ENCODE results near the gene NTRK2. TPM values are rescaled to one million over a fixed set of nuclear protein-coding genes. Genes with fewer than 3 reads are reported as not detected.

NTRK2 gene
- polyA plus RNA-seq, 10 donors, result 26.4 to 44.3 (median 30.1) TPM

DNA sequence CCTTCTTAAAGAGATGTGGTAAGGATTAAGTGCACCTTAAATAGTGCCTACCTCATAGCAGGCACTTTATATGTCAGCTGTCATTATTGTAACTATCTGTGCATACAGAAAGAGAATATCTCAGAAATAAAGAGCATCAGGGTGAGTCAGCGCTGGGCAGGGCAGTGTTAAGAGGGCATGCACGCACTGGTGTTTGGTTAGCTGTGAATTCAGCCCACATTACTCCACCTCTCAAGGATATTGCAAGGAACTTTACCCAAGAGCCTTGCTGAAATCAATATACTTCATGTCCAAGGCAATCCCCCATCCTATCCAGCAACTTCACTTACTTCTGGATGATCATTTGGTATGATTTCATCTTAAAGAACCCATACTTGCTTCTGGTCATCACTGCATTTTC lies 300.9 kb downstream of the NTRK2 start:
- no peak for DNase-seq

DNA sequence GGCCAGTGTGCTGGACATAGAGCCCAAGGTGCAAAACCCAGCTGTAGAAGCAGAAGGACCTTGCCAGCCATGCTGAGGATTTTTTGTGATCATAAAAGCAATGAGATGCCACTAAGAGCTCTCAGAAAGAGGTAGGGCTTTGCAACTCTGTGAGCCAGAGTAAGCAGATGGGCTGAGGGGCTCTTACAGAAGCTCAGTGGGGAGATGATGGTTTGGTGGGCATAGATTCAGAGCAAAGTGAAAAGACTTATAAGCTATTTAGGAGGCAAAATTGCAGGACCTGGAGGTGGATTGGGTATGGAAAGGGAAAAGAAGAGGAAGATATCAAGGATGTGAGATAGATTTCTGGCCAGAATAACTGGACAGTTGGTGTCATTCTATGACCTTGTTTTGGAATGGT lies 302.0 kb downstream of the NTRK2 start:
- no peak for DNase-seq

DNA sequence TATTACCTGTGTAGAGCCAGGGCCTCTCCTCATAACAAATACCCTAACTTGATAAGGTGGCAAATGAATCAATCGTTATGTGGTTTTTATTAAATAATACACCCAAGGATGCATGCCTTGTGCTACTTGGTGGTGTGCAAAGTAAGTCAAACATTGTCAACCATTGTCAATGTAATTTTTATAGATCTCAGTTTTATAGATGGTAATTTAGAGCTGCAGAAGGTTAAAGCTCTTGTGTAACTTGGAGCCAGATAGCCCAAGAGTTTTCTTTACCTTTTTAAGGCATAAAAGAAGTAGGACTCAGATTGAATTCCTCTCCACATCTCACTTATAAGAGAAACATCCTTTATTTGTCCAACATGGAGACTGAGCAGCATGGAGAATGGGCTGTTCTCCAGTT lies 304.7 kb downstream of the NTRK2 start:
- DNase-seq, result no peak

- DNase-seq, result no peak
Measured at GRCh38 chr9:84974855-84975254, 305.3 kb downstream of the NTRK2 start.

DNA sequence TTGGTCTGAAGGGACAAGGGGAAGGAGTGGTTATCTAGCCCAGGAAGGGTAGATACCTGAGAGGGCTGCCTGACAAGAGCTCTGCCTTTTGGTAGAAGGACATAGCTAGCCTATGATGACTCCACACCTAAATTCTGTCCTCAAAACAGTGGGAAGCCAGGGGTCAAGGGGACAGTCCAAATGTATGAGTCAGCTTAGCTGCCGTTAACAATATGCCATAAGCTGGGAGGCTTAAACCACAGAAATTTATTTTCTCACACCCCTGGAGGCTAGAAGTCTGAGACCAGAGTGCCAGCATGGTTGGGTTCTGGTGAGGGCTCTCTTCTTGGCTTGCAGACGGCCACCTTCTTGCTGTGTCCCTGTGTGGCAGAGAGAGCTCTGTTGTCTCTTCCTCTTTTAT lies 306.4 kb downstream of the NTRK2 start:
- DNase-seq, result no peak

DNA sequence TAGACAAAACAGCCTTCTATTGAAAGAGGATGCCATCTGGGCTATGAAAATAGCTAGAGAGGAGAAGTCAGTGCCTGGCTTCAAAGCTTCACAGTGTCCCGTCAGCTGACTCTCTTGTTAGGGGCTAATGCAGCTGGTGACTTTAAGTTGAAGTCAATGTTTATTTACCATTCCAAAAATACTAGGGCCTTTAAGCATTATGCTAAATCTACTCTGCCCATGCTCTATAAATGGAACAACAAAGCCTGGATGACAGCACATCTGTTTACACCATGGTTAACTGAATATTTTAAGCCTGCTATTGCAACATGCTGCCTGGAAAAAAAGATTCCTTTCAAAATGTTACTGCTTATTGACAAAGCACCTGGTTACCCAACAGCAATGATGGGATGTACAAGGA lies 309.1 kb downstream of the NTRK2 start:
- no peak for DNase-seq

DNA sequence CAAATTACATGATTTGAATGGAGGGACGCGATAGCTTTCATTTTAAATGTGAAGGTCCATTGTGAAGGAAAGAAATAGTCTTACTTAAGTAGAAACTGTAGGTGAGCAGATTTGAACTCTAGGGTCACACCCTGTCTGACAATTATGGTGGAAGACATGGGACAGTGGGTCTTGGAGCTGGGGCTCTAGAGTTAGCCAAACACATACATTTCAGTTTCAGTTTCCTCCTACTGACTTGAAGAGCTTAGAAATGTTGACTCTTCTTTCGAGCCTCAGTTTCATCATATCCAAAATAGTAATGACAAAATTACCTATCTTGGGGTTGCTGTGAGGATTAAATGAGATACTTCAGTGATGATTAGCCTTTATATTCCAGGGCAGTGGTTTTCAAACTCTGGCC lies 314.2 kb downstream of the NTRK2 start:
- no peak for DNase-seq

DNA sequence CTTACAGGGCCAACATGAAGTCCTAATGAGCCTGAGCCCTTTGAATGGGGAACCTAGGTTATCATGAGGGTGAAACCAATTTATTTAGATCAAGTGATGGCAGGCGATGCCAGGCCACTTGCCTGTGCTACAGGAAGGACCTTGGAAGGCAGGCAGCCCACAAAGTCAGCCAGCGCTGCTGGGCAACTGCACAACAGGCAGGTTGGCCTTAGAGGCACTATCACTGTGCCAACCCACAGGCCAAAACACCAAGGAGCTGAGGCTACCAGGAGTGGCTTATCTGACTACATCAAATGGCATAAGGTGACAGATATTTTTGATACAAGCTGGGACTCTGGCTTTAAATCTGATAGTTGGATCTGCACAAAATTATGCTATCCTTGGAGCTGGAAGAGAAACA lies 319.1 kb downstream of the NTRK2 start:
- DNase-seq, result no peak

DNA sequence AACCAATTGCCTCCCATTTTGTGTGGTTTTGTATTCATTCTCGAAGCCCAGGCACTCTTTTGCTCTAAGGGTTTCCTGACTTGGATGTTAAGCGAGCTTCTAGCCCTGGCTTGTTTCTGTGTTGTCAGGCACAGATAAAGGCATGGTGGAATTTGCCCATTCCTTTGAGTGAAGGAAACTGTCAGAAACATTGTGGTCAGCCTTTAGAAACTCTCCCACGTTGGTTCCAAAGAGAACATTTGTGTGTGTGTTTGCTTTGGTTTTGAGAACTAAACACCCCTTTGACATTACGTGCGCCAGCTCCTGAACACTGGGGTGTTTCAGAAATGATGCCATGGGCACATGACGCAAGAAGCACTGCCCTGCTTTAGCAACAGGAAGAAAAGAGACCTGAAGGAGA lies 320.9 kb downstream of the NTRK2 start:
- DNase-seq, result no peak

- no peak for DNase-seq
Measured at GRCh38 chr9:84990850-84991513, 321.5 kb downstream of the NTRK2 start.

GRCh38 chr9:84991514-84991870 lies 322.0 kb downstream of the NTRK2 start:
- no peak for DNase-seq

DNA sequence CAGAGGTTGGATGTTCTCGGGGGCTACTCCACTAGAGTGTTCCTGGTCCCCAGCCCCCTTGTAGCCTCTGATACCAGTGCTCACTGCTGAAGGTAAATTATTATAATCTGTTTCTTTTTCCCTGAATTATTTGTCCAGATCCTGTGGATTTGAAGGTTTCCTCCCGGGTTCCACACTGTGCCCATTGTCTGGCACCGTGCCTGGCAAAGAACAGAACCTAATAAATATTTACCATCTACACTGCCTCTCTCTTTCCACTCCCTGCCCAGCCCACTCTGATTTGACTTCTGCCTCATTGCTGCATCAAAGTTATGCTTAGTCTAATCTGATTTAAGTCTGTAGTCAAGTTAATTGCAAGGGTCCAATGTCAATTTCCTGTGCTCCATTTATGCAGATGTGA lies 322.9 kb downstream of the NTRK2 start:
- DNase-seq, result no peak

DNA sequence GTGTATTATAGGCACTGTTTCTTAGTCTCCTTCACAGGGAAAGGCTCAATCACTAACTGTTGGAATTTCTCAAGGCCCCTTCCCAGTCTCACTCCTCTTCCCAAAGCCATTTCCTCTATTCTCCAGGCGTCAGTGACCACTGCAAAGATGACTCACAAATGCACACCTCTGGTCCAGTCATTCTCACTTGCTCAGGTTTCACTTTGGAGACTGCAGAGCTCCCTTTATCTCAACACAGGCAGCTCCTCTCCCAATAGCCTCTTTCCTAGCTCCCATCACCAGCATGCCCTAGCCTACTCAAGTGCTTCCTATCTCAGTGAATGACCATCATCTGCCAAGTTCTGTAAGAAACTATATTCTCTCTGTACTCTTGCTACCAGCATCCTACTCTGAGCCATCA lies 323.6 kb downstream of the NTRK2 start:
- DNase-seq, result no peak

GRCh38 chr9:84996029-84996428 lies 326.5 kb downstream of the NTRK2 start:
- peak in 1 of 3 donors; percentile 28 for DNase-seq

DNA sequence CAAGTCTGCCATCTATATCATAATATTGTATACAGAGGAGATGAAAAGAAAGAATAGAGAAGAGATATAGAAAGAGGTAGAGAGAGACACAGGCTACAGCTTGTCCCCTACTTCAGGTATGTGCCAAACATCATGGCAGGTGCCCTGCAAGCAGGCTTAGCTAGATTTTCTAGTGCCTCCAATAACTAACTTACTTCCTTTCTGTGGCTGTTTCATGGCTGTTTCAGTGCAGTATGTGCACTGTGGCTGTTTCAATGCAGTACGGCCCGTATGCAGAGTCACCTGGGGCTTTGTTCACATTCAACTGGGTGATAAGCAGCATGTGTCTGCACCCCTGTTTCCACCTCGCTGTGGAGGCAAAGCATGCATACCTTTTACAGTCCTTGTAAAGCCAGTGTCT lies 327.2 kb downstream of the NTRK2 start:
- DNase-seq, result no peak

DNA sequence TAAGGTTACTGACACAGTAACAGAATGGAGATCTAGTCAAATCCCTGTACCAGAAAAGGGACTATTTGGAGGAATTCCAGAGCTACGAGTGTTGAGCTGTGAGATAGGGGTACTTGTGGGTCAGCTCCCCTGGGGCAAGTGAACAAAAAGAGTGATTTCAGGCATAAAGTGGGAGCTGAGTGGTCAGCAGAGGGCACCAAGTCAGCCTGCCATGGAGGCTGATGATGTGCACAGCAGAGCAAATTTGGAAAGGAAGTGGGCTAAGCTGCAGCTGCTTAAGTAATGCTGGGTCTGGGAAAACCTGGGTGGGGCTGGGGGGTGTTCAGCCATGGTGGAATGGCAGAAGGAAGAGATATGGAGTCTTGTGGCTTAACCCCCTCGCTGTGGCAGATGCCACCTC lies 327.9 kb downstream of the NTRK2 start:
- peak in 1 of 3 donors; percentile 21 for DNase-seq

DNA sequence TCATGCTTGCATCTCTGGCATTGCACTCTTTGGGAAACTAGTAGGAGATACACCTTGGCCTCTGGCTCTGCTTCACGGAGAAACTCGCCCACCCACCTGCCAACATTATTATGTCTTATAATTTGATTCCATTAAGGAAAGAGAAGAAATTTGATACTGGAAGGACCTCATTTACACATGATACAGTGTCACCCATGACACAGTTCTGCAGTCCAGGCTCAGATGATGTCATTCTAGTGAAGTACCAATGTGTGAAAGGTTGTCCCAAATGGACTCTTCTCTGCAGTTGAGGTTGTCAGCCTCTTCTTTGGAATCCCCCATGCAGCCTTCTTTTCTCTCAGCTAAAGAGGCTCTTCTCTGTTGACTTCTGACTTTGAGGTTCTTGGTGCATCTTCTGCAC lies 329.1 kb downstream of the NTRK2 start:
- DNase-seq, result no peak

DNA sequence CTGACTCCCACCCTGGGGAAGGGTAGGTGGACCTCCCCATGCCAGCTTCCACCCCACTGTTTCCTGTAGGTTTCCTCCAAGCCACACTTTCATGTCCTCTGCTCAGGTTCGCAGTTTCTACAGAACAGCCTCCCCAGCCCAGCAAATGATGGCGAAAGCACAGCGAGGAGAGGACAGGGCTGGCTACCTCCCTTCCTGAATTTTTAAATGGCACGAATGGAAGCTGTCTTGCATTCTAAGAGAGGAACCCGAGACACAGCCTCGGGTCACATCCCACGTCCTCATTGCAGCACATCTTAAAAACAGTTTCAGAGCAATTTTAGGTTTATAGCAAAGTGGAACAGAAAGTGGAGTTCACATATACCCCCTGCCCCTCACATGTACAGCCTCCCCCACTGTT lies 330.3 kb downstream of the NTRK2 start:
- no peak for DNase-seq

DNA sequence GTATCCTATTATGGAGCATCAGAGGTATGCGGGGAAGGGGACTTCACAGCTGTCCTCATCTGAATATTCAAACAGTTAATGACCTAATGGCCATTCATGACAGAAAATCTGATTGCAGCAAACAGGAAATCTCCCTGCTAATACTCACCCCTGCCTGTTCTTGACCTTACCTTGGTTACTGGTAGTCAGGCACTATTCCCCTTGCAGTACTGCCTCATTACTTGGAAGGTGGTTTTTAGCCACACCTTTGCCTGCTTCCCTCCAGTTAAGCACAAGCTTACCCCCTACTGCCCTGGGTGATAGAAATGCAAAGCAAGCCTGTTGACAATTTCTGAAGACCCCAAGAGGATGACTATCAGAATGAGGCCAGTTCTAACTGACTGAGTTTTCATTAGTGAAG lies 332.4 kb downstream of the NTRK2 start:
- no peak for DNase-seq

DNA sequence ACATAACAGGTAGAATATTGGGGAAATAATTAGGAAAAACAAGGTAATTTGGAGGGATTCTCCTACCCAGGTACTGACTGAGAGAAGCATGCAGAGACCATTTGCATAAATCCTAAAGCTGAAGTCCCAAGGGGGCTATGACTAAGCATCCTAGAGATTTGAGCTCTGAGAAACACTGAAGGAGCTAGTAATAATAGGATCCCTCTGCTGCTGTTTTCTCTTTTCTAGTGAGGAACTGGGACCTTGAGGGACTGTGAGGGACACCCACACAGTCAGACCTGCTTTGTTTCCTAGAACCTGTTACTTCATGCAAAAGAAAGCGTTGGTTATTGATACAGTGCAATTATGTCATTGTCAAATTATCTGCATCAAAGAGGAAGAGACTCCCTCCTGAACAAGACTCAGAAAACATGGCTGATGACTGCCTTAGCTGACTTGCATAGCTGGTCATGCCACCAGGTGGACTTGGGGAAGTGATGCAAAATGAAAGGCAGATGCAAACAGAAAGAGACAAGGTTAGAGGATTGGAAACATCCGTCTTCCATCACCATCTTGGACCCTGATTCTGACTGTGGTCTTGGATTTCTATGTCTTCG lies 335.4 kb downstream of the NTRK2 start:
- DNase-seq, result no peak

GRCh38 chr9:85007748-85008147 lies 338.2 kb downstream of the NTRK2 start:
- DNase-seq, result no peak

DNA sequence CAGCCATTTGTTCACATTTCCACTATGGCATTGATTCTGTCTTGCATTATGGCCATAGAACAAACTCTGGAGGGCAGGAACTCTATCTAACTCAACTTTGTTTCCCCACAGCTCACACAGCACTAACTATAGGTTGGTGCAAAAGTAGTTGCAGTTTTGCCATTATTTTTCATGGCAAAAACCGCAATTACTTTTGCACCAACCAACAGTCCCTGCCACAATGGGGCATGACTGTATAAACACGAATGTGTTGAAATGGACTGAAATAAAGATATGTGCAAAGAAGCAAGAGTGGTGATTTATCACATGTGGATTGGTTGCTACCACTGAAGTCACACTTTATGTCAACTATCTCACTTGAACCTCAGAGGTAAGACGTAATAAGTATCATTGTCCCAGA lies 338.7 kb downstream of the NTRK2 start:
- DNase-seq, result no peak

GRCh38 chr9:85009251-85009650 lies 339.7 kb downstream of the NTRK2 start:
- DNase-seq, result no peak

DNA sequence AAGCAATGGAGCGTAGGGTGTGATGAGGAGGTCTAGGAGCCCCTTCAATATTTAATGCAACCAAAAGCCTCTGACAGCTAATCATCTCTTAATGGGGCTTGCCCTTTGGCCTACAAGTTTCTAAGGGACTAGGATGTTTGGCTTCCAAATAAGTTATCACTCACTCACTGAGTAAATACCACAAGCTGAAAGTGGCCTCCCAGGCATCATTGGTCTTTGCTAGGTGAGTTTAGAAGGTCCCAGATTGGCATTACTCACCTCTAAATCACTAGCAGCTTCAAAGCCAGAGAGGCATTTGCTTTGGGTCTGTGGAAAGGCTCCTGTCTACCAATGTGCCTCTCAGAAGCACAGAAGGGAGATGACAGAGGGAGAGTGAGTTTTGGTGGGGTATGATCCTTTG lies 344.2 kb downstream of the NTRK2 start:
- DNase-seq, result no peak
